IPS-NIHi11 (cell line): ENCODE measurements around the gene TBC1D1.
A peak's percentile ranks its signal among the peaks of the same experiment; 100 is the strongest.
"Not testable (repeated sequence)": the region's sequence is repeated elsewhere in the genome, so short reads cannot be mapped to it uniquely, and the experiment has no call there.

Source experiments
- DNase-seq: peaks from one replicate; pipeline ENCODE4 v3.0.0; 2012; ENCODE audit warnings: mixed read lengths, low spot score

TBC1D1 gene

DNA sequence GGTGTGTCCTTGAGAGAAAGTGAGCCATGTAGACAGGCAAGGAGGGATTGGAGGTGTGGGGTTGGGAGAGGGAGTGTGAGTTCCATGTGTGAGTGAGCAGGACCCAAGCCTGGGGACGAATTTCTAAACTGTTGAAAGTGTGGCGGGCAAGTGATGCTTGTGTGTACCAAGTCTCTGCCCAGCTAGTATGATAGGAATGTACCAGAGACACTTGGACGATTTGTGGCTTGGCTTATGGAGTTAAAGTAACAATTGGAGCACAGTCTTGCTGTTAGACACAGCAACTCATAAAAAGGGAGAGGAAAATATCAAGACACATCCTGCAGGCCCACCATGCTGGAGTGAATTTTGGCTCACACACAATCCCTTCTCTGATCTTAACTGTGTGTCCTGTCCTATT is 77.9 kb downstream of the TBC1D1 start:
- no peak for DNase-seq

GRCh38 chr4:37970702-37971101 is 79.8 kb downstream of the TBC1D1 start:
- peak; percentile 33 for DNase-seq

DNA sequence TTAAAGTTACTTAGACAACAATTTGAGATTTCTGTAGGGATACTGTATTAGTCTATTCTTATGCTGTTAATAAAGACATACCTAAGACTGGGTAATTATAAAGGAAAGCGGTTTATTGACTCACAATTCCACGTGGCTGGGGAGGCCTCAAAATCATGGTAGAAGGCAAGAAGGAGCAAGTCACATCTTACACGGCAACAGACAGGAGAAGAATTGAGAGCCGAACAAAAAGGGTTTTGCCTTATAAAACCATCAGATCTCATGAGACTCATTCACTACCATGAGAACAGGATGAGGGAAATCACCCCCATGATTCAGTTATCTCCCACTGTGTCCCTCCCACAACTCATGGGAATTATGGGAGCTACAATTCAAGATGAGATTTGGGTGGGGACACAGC is 80.3 kb downstream of the TBC1D1 start:
- DNase-seq, result no peak

DNA sequence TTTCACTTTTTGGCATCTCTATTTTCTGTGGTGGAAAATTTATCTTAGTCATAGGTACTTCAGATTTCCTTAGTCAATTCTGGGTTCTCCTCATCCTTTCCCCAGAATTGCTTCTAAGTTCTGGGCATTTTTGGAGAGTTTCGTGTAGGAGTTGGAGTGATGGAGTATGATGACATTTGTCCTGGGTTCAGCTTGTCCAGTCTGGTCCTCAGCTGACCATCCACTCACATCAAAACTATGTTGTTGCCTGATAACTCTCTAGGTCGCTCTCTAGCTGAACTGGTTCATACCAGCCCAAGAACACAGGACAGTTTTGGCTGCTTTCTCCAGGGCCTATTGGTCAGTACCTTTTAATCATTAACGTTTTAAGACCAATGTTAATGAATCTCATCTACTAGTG is 82.6 kb downstream of the TBC1D1 start:
- DNase-seq, result no peak

DNA sequence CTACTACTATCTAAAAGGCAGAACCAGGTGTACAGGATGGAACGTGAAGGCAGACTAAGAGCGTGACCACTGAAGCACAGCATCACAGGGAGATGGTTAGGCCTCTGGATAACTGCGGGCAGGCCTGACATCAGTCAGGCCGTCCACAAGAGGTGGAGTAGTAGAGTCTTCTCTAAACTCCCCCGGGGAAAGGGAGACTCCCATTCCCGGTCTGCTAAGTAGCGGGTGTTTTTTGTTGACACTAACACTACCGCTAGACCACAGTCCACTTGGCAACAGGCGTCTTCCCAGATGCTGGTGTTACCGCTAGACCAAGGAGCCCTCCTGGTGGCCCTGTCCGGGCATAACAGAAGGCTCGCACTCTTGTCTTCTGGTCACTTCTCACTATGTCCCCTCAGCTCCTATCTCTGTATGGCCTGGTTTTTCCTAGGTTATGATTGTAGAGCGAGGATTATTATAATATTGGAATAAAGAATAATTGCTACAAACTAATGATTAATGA is 84.5 kb downstream of the TBC1D1 start:
- not testable (repeated sequence) for DNase-seq

GRCh38 chr4:37976507-37976906 is 85.6 kb downstream of the TBC1D1 start:
- DNase-seq, result no peak

- DNase-seq, result peak; percentile 91
Measured at GRCh38 chr4:37976991-37977470, 86.1 kb downstream of the TBC1D1 start.

- peak; percentile 37 for DNase-seq
Measured at GRCh38 chr4:37977471-37978247, 86.8 kb downstream of the TBC1D1 start.

GRCh38 chr4:37978248-37978924 is 87.5 kb downstream of the TBC1D1 start:
- no peak for DNase-seq

DNA sequence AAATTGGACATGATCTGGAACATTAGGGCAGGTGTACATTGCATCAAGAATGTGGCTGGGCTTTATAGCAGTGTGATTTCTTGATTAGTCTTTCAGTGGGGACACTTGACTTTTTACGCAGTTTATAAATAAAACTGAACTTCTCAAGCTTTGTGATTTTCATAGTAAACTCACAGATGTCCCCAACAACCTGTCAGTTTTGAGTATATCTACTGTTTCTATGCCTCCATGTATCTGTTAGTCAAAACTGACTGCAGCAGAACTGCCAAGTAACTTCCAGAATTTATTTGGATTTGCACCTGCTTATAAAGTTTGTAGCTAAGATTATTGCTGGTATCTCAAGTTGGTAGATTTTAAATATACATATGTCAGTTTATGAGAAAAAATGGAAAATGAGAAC is 89.4 kb downstream of the TBC1D1 start:
- no peak for DNase-seq

DNA sequence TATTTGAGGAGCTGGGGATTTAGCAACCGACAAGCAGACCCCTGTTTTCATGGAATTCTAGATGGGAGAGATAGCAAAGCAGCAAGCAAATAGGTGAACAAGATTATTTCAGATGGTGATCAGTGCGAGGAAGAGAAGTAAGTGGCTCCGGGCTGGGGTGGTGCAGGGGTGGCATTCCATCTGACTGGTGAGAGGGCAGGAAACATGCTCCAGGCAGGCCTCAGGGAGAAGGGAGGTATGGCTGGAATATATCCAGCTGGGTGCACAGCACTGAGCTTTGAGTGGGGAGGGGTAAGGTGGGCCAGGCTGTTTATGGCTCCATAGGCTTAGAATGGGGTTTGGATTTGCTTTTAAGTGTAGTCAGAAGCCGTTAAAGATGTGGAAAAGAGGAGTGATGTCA is 90.5 kb downstream of the TBC1D1 start:
- no peak for DNase-seq

GRCh38 chr4:37981844-37982720 is 91.2 kb downstream of the TBC1D1 start:
- DNase-seq, result no peak

GRCh38 chr4:37982736-37983135 is 91.9 kb downstream of the TBC1D1 start:
- DNase-seq, result no peak

DNA sequence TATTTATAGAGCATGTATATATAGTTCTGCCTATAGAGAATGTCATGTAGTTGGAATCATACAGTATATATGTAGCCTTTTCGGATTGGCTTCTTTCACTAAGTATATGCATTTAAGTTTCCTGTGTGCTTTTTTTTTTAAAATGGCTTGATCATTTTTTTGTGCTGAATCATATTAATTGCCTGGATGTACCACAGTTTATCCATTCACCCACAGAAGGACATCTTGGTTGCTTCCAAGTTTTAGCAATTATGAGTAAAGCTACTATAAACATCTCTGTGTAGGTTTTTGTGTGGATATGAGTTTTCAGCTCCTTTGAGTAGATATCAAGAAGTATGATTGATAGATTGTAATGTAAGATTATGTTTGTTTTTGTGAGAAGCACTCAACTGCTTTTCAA is 93.1 kb downstream of the TBC1D1 start:
- no peak for DNase-seq

DNA sequence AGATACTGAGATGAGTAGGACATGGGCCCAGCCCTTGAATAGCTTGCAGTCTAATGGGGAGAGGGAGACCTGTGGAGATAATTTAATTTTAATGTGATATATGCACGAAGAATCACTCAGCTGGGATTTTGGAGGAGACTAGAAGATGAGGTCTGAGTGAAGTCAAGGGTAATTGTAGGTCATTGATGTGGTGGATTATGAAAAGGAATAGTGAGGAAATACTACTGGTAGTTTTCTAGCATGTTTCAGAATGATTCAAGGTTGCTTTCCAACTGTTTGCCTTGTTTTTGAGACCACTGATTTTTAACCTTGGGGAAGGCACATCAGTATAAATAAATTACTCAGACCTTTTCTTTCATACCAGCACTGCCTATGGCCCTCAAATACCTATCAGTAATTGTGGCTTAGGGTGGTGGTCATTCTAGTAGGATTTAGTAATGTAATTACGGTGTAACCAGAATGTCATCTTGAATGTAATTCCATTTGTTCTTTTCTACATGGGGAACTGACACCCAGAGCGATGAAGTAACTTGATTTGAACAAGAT is 94.9 kb downstream of the TBC1D1 start:
- no peak for DNase-seq

DNA sequence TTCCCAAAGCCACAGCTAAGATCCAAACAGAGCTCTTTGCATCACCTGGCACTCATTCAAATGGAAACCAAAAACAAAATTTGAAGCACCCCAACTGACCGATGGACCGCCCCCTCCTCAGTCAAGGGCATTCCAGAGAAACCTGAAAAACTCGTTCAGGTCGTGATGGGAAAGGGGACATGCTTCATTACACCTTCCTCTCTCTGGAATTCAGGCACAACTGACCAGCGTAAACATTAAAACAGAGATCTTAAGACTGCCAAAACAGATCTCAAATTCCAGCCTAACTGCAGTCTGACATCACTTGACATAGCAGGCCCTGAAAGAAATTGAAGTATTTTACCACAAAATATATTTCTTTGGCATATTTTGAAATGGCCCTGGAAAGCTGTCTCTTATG is 97.8 kb downstream of the TBC1D1 start:
- DNase-seq, result no peak

- no peak for DNase-seq
Measured at GRCh38 chr4:37989398-37990260, 98.7 kb downstream of the TBC1D1 start.

DNA sequence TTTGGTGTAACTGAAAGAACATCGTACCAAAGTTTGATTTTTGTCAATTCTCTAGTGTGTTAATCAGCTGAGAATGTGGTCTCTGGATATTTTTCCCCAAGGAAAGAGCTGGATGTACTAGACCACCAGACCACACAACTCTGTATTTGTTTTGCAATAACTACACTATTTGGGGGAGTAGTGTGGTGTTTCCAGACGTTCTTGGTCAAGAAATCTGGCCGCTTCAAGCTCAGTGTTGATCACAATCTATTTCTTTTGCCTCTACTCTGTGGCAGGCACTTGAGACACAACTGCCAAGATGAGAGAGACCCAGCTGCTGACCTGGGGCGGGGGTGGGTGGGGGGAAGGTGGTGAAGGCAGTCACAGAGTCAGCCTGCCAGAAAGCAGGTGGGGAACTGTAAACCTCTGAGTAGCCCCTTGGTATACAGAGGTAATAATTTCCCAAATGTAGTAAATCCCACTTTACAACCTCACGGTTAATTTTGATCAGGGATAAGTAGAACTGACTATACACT is 99.9 kb downstream of the TBC1D1 start:
- DNase-seq, result no peak

- DNase-seq, result no peak
Measured at GRCh38 chr4:37991623-37992410, 100.9 kb downstream of the TBC1D1 start.

- DNase-seq, result no peak
Measured at GRCh38 chr4:37993806-37994205, 102.9 kb downstream of the TBC1D1 start.
